Stimulated activated CD8-positive, alpha-beta memory T cell treated with anti-CD3 and anti-CD28 coated beads, Interleukin-15, amount 100 ng/mL, for 1 hour (primary cell): ENCODE results near the gene TRMT61B.

ENCODE experiments used
- DNase-seq: peaks from one replicate; pipeline ENCODE4 v3.0.0-alpha.2; 2020; ENCODE audit warnings: low read depth

Gene TRMT61B

GRCh38 chr2:28870146-28870891, at the start of gene TRMT61B:
Gene TRMT61B (minus strand): TSS chr2:28870309. CDS start chr2:28870277, 32 bp downstream.
- DNase-seq: peak; percentile 96

- no peak for DNase-seq
These were observed 45.8 kb upstream of the TRMT61B start for GRCh38 chr2:28915939-28916338.

GRCh38 chr2:28909655-28910353, 39.7 kb upstream of the TRMT61B start:
- no peak for DNase-seq

GRCh38 chr2:28908172-28908571, 38.1 kb upstream of the TRMT61B start:
- no peak for DNase-seq

GRCh38 chr2:28906821-28907220, 36.7 kb upstream of the TRMT61B start:
- DNase-seq: no peak

- no peak for DNase-seq
These were observed 36.3 kb upstream of the TRMT61B start for GRCh38 chr2:28906376-28906775.

GRCh38 chr2:28905533-28905932, 35.4 kb upstream of the TRMT61B start:
- no peak for DNase-seq

- DNase-seq: no peak
These were observed 34.8 kb upstream of the TRMT61B start for GRCh38 chr2:28904802-28905457.

GRCh38 chr2:28904295-28904694, 34.2 kb upstream of the TRMT61B start:
- no peak for DNase-seq

GRCh38 chr2:28902584-28902983, 32.5 kb upstream of the TRMT61B start:
- no peak for DNase-seq

GRCh38 chr2:28901841-28902240, 31.7 kb upstream of the TRMT61B start:
- no peak for DNase-seq

GRCh38 chr2:28901202-28901601, 31.1 kb upstream of the TRMT61B start:
- no peak for DNase-seq

- DNase-seq: no peak
These were observed 27.9 kb upstream of the TRMT61B start for GRCh38 chr2:28898048-28898447.

- DNase-seq: no peak
These were observed 26.8 kb upstream of the TRMT61B start for GRCh38 chr2:28896906-28897305.

- no peak for DNase-seq
These were observed 25.2 kb upstream of the TRMT61B start for GRCh38 chr2:28895189-28895893.

GRCh38 chr2:28894470-28895188, 24.5 kb upstream of the TRMT61B start, which contains the start of gene WDR43:
Gene WDR43 (plus strand): TSS chr2:28894667. CDS start chr2:28894699, 32 bp downstream.
- DNase-seq: peak; percentile 92

- DNase-seq: no peak
These were observed 23.4 kb upstream of the TRMT61B start for GRCh38 chr2:28893488-28893887.

- no peak for DNase-seq
These were observed 10.1 kb upstream of the TRMT61B start for GRCh38 chr2:28880193-28880592.

- no peak for DNase-seq
These were observed 1.5 kb upstream of the TRMT61B start for GRCh38 chr2:28871620-28872019.

- no peak for DNase-seq
These were observed 489 bp downstream of the TRMT61B start for GRCh38 chr2:28869494-28870145.

GRCh38 chr2:28868611-28869010, 1.5 kb downstream of the TRMT61B start:
- no peak for DNase-seq
